HepG2 (cell line): ENCODE results near the gene CMIP. TPM values are rescaled to one million over a fixed set of nuclear protein-coding genes. Genes with fewer than 3 reads are reported as not detected.
A peak's percentile ranks its signal among the peaks of the same experiment; 100 is the strongest.

Source experiments
- GLI4 ChIP-seq: sonication (generic); formaldehyde crosslinking; IDR thresholded peaks from 2 replicates; pipeline ENCODE4 v1.5.1; 2020; ENCODE audit warnings: missing genetic modification reagents, mild to moderate bottlenecking, moderate library complexity, borderline replicate concordance
- IKZF5 ChIP-seq: IDR thresholded peaks from 2 replicates; pipeline ENCODE4 v1.6.1; 2018; ENCODE audit warnings: missing genetic modification reagents, mild to moderate bottlenecking, missing compliant biosample characterization
- MEIS2 ChIP-seq: sonication (generic); formaldehyde crosslinking; IDR thresholded peaks from 2 replicates; pipeline ENCODE4 v1.9.0; 2021; ENCODE audit warnings: mild to moderate bottlenecking, missing genetic modification reagents
- MTA3 ChIP-seq: sonication (generic); formaldehyde crosslinking; IDR thresholded peaks from 2 replicates; pipeline ENCODE4 v1.4.0; 2020; ENCODE audit warnings: missing genetic modification reagents
- NR2C2 ChIP-seq: sonication (generic); formaldehyde crosslinking; IDR thresholded peaks from 2 replicates; pipeline ENCODE4 v1.4.0; 2020; ENCODE audit warnings: missing genetic modification reagents, mild to moderate bottlenecking, moderate library complexity, borderline replicate concordance
- SETDB1 ChIP-seq: sonication (generic); formaldehyde crosslinking; IDR thresholded peaks from 2 replicates; pipeline ENCODE4 v1.5.1; 2020; ENCODE audit warnings: missing genetic modification reagents, mild to moderate bottlenecking, borderline replicate concordance
- TFAP4 ChIP-seq: sonication (generic); IDR thresholded peaks from 2 replicates; pipeline ENCODE4 v1.6.1; 2016; ENCODE audit warnings: low read depth, borderline replicate concordance
- THYN1 ChIP-seq: sonication (generic); formaldehyde crosslinking; IDR thresholded peaks from 2 replicates; pipeline ENCODE4 v1.8.1; 2023; ENCODE audit warnings: low read depth, mild to moderate bottlenecking, moderate library complexity, missing genetic modification reagents, borderline replicate concordance
- ZBTB46 ChIP-seq: sonication (generic); formaldehyde crosslinking; IDR thresholded peaks from 2 replicates; pipeline ENCODE4 v1.4.0; 2020; ENCODE audit warnings: mild to moderate bottlenecking, missing genetic modification reagents, borderline replicate concordance
- ZC3H13 ChIP-seq: sonication (generic); formaldehyde crosslinking; IDR thresholded peaks from 2 replicates; pipeline ENCODE4 v1.8.1; 2023; ENCODE audit warnings: mild to moderate bottlenecking, missing genetic modification reagents, moderate library complexity
- ZFAT ChIP-seq: sonication (generic); formaldehyde crosslinking; conservative IDR thresholded peaks from 2 replicates; pipeline ENCODE4 v1.8.1; 2023; ENCODE audit warnings: missing genetic modification reagents, inconsistent platforms
- ZFP36L2 ChIP-seq: sonication (generic); formaldehyde crosslinking; IDR thresholded peaks from 2 replicates; pipeline ENCODE4 v1.4.0; 2020; ENCODE audit warnings: missing genetic modification reagents
- ZNF138 ChIP-seq: sonication (generic); formaldehyde crosslinking; IDR thresholded peaks from 2 replicates; pipeline ENCODE4 v1.5.0; 2020; ENCODE audit warnings: mild to moderate bottlenecking, low read depth, missing genetic modification reagents
- ZNF260 ChIP-seq: sonication (generic); formaldehyde crosslinking; IDR thresholded peaks from 2 replicates; pipeline ENCODE4 v1.4.0; 2020; ENCODE audit warnings: missing genetic modification reagents, low read depth, mild to moderate bottlenecking, borderline replicate concordance
- ZNF292 ChIP-seq: sonication (generic); formaldehyde crosslinking; IDR thresholded peaks from 2 replicates; pipeline ENCODE4 v1.8.1; 2022; ENCODE audit warnings: mild to moderate bottlenecking, low read depth, missing genetic modification reagents, borderline replicate concordance
- ZNF574 ChIP-seq: sonication (generic); formaldehyde crosslinking; IDR thresholded peaks from 2 replicates; pipeline ENCODE4 v1.4.0; 2020; ENCODE audit warnings: missing genetic modification reagents
- ZNF605 ChIP-seq: sonication (generic); formaldehyde crosslinking; IDR thresholded peaks from 2 replicates; pipeline ENCODE4 v1.8.0; 2022; ENCODE audit warnings: mild to moderate bottlenecking, missing genetic modification reagents
- ZNF629 ChIP-seq: sonication (generic); formaldehyde crosslinking; conservative IDR thresholded peaks from 2 replicates; pipeline ENCODE4 v1.5.0; 2020; ENCODE audit warnings: missing genetic modification reagents
- ZNF784 ChIP-seq: sonication (generic); formaldehyde crosslinking; IDR thresholded peaks from 2 replicates; pipeline ENCODE4 v1.5.1; 2020; ENCODE audit warnings: missing genetic modification reagents, mild to moderate bottlenecking, borderline replicate concordance
- ZSCAN20 ChIP-seq: sonication (generic); formaldehyde crosslinking; IDR thresholded peaks from 2 replicates; pipeline ENCODE4 v1.4.0; 2020; ENCODE audit warnings: missing genetic modification reagents, mild to moderate bottlenecking, borderline replicate concordance
- ZSCAN21 ChIP-seq: sonication (generic); formaldehyde crosslinking; IDR thresholded peaks from 2 replicates; pipeline ENCODE4 v1.8.0; 2022; ENCODE audit warnings: mild to moderate bottlenecking, missing genetic modification reagents, moderate library complexity, borderline replicate concordance
- polyA plus RNA-seq, 8 experiments: library from polyadenylated mRNA; depleted of rRNA in 3 of 8; stranded (reverse) in 7 of 8; unstranded in 1 of 8; fragments of >200 nt; fragmentation: Illumina TruSeq in 4 of 8; extraction: Trizol in 4 of 8; gene quantifications; 2 replicates each; pipeline versions ENCODE4 v1.2.1 to v1.2.3, GENCODE V29; 2011 to 2016; ENCODE audit warnings: low read depth in 4 of 8, missing spikeins in 1 of 8, mixed read lengths in 1 of 8; ENCODE audit not compliant: insufficient read depth in 1 of 8
- total RNA-seq, 5 experiments: library from RNA; depleted of rRNA; stranded (reverse); fragments of >200 nt; fragmentation: Illumina TruSeq; extraction: Trizol; gene quantifications; 2 replicates each; pipeline ENCODE4 v1.2.3, GENCODE V29; 2016; ENCODE audit warnings: low read depth in 1 of 5

The CMIP gene
- total and polyA plus RNA-seq, 2 of the 13 experiments (the other 11 are each of a cell fraction or from before 2014, with no cell fraction given), result 10.9 to 18.1 TPM

GRCh38 chr16:81447383-81448101 is 2.9 kb downstream of the CMIP start (continued):
- TF ChIP-seq ZSCAN20 (CRISPR knock-in tag) (no peak), THYN1 (no peak), ZNF574 (CRISPR knock-in tag) (peak; percentile 45; the same call in 1 of the 2 replicates), GLI4 (CRISPR knock-in tag) (no peak), TFAP4 (no peak), ZNF784 (no peak), ZNF260 (CRISPR knock-in tag) (no peak), SETDB1 (CRISPR knock-in tag) (no peak), NR2C2 (no peak), ZSCAN21 (CRISPR knock-in tag) (no peak), MEIS2 (CRISPR knock-in tag) (no peak), ZFAT (CRISPR knock-in tag) (no peak), ZFP36L2 (no peak), IKZF5 (peak; percentile 36; the same call in 1 of the 2 replicates), MTA3 (CRISPR knock-in tag) (no peak), ZNF629 (no peak), ZNF605 (CRISPR knock-in tag) (peak; percentile 42; the same call in 1 of the 2 replicates), ZBTB46 (CRISPR knock-in tag) (no peak), ZNF292 (no peak), ZNF138 (CRISPR knock-in tag) (no peak), ZC3H13 (CRISPR knock-in tag) (0 out of 2 replicates have a peak, but pooled peaks have one; percentile 31)
